ENCODE results near the gene ZNF208. TPM values are rescaled to one million over a fixed set of nuclear protein-coding genes. Genes with fewer than 3 reads are reported as not detected.

Gene ZNF208
- polyA plus RNA-seq, 1 donor from 2014 or later = not detected

DNA sequence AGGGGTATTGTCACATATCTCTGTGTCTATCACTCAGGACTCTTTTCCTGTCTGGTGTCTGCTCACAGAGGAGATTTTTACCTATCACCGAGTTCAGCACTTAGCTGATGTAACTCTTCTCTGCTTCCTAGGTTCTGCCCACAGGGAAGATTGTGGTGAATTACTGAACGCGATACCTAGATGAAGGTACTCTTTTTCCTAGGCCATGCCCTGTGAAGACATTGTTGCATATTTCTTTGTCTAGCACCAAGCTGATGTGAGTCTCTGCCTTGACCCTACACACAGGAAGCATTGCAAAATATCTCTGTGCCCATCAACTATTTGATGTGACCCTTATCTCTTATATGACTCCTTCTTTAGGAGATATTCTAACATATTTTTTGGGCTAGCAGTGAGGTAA, 102.7 kb downstream of the ZNF208 start:
- Histone ChIP-seq H3K4me2 (ENCODE audit: low read length) (no peak overlapping the region), H3K27me3 (ENCODE audit: insufficient read depth, low read depth, low read length) (no peaks in the 10 kb centered on the region), H3K27ac (ENCODE audit: low read length) (no peak overlapping the region), H3K36me3 (ENCODE audit: insufficient read depth, low read length) (no peaks in the 10 kb centered on the region), H3K9me3 (ENCODE audit: low read length) (peaks cover 9% of the 10 kb centered on the region), H3K79me2 (replicated peaks; ENCODE audit: insufficient read depth, low read length) (no peaks in the 10 kb centered on the region), H3K9me2 (ENCODE audit: insufficient read depth, low read length) (no peaks in the 10 kb centered on the region), H3F3A (ENCODE audit: insufficient read depth, low read length, poor library complexity, severe bottlenecking) (no peaks in the 10 kb centered on the region), H3K4me3 (ENCODE audit: low read length) (no peak overlapping the region), H4K20me1 (ENCODE audit: insufficient read depth) (no peaks in the 10 kb centered on the region), H2AFZ (ENCODE audit: low read depth, low read length) (no peak overlapping the region), H3K9ac (ENCODE audit: low read length) (no peak overlapping the region)
- TF ChIP-seq MXI1 (conservative IDR thresholded peaks at IDR 0.05; ENCODE audit: poor library complexity, severe bottlenecking) (no peak), EZH2 (IDR thresholded peaks at IDR 0.05; ENCODE audit: borderline replicate concordance, insufficient read depth, low read length, poor library complexity, severe bottlenecking) (no peak), SMC3 (conservative IDR thresholded peaks at IDR 0.05; ENCODE audit: poor library complexity) (no peak), RAD21 (conservative IDR thresholded peaks at IDR 0.05) (no peak), POLR2AphosphoS5 (IDR thresholded peaks at IDR 0.05) (no peak), TAF1 (IDR thresholded peaks at IDR 0.05; ENCODE audit: low read depth) (no peak), EP300 (conservative IDR thresholded peaks at IDR 0.05; ENCODE audit: poor library complexity, severe bottlenecking) (no peak)
- TF ChIP-seq, protein P1, sequence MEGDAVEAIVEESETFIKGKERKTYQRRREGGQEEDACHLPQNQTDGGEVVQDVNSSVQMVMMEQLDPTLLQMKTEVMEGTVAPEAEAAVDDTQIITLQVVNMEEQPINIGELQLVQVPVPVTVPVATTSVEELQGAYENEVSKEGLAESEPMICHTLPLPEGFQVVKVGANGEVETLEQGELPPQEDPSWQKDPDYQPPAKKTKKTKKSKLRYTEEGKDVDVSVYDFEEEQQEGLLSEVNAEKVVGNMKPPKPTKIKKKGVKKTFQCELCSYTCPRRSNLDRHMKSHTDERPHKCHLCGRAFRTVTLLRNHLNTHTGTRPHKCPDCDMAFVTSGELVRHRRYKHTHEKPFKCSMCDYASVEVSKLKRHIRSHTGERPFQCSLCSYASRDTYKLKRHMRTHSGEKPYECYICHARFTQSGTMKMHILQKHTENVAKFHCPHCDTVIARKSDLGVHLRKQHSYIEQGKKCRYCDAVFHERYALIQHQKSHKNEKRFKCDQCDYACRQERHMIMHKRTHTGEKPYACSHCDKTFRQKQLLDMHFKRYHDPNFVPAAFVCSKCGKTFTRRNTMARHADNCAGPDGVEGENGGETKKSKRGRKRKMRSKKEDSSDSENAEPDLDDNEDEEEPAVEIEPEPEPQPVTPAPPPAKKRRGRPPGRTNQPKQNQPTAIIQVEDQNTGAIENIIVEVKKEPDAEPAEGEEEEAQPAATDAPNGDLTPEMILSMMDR (IDR thresholded peaks at IDR 0.05; ENCODE audit: poor library complexity, severe bottlenecking) = no peak
- TF ChIP-seq, protein P2, sequence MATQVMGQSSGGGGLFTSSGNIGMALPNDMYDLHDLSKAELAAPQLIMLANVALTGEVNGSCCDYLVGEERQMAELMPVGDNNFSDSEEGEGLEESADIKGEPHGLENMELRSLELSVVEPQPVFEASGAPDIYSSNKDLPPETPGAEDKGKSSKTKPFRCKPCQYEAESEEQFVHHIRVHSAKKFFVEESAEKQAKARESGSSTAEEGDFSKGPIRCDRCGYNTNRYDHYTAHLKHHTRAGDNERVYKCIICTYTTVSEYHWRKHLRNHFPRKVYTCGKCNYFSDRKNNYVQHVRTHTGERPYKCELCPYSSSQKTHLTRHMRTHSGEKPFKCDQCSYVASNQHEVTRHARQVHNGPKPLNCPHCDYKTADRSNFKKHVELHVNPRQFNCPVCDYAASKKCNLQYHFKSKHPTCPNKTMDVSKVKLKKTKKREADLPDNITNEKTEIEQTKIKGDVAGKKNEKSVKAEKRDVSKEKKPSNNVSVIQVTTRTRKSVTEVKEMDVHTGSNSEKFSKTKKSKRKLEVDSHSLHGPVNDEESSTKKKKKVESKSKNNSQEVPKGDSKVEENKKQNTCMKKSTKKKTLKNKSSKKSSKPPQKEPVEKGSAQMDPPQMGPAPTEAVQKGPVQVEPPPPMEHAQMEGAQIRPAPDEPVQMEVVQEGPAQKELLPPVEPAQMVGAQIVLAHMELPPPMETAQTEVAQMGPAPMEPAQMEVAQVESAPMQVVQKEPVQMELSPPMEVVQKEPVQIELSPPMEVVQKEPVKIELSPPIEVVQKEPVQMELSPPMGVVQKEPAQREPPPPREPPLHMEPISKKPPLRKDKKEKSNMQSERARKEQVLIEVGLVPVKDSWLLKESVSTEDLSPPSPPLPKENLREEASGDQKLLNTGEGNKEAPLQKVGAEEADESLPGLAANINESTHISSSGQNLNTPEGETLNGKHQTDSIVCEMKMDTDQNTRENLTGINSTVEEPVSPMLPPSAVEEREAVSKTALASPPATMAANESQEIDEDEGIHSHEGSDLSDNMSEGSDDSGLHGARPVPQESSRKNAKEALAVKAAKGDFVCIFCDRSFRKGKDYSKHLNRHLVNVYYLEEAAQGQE (IDR thresholded peaks at IDR 0.05; ENCODE audit: borderline replicate concordance) = no peak

DNA sequence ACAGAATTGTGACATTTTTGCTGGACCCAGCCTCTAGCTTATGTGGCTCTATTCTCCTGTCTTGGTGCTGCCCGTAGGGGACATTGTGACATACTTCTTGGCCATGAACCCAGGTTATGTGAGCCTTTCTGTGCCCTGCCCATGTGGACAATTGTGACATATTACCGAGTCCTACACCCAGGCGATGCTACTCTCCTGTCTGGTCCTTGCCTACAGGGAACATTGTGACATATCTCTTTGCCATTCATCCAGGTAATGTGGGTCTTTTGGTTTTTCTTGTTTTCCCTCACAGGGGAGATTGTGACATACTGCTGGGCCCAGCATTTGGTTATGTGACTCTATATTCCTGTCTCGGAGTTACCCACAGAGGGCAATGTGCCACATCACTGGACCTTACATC, 103.2 kb downstream of the ZNF208 start:
- H2AFZ ChIP-seq (ENCODE audit: low read depth, low read length) = no peak overlapping the region
- H3K27ac ChIP-seq (ENCODE audit: low read length) = no peak overlapping the region
- no peaks in the 10 kb centered on the region for H4K20me1 ChIP-seq (ENCODE audit: insufficient read depth)
- no peak for TF ChIP-seq MXI1 (conservative IDR thresholded peaks at IDR 0.05; ENCODE audit: poor library complexity, severe bottlenecking)
- TF ChIP-seq POLR2AphosphoS5 (IDR thresholded peaks at IDR 0.05) = no peak
- no peak for TF ChIP-seq EZH2 (IDR thresholded peaks at IDR 0.05; ENCODE audit: borderline replicate concordance, insufficient read depth, low read length, poor library complexity, severe bottlenecking)
- no peak for TF ChIP-seq RAD21 (conservative IDR thresholded peaks at IDR 0.05)
- TF ChIP-seq, protein P2 (IDR thresholded peaks at IDR 0.05; ENCODE audit: borderline replicate concordance) = no peak
- no peaks in the 10 kb centered on the region for H3K9me2 ChIP-seq (ENCODE audit: insufficient read depth, low read length)
- H3K79me2 ChIP-seq (replicated peaks; ENCODE audit: insufficient read depth, low read length) = no peaks in the 10 kb centered on the region
- H3K9ac ChIP-seq (ENCODE audit: low read length) = no peak overlapping the region
- H3F3A ChIP-seq (ENCODE audit: insufficient read depth, low read length, poor library complexity, severe bottlenecking) = no peaks in the 10 kb centered on the region
- no peaks in the 10 kb centered on the region for H3K27me3 ChIP-seq (ENCODE audit: insufficient read depth, low read depth, low read length)
- H3K9me3 ChIP-seq (ENCODE audit: low read length) = peaks cover 9% of the 10 kb centered on the region
- H3K4me3 ChIP-seq (ENCODE audit: low read length) = no peak overlapping the region
- no peak overlapping the region for H3K4me2 ChIP-seq (ENCODE audit: low read length)
- no peaks in the 10 kb centered on the region for H3K36me3 ChIP-seq (ENCODE audit: insufficient read depth, low read length)

Data from neural cell (in vitro differentiated cells).